Endothelial cell of umbilical vein (primary cell): ENCODE data around the gene RNF112. TPM values are rescaled to one million over a fixed set of nuclear protein-coding genes. Genes with fewer than 3 reads are reported as not detected.

Source experiments
- BruUV-seq: library from RNA; stranded (reverse); fragments of 400-500 nt; replicated peaks from 2 replicates; lab custom pipeline; 2021; lab: Mats Ljungman, UMichigan
- CTCF ChIA-PET: fragments of 300-600, 350-600 bp; sonication (Branson Sonifier 250); formaldehyde crosslinking; loops from one replicate; lab custom pipeline; 2021; ENCODE audit warnings: antibody characterized with exemption, inconsistent platforms; lab: Charles Lee
- POLR2A ChIA-PET: fragments of 300-600, 350-600 bp; sonication (Branson Sonifier 250); formaldehyde crosslinking; loops from one replicate; lab custom pipeline; 2021; ENCODE audit warnings: antibody characterized with exemption, inconsistent platforms; lab: Charles Lee
- DNase-seq: peaks from one replicate; pipeline ENCODE4 v3.0.0-alpha.2; 2011; ENCODE audit warnings: low read depth, low spot score
- FAIRE-seq: peaks from 2 replicates; lab custom pipeline; 2011; peaks lifted over from hg19 to GRCh38; lab: Jason Lieb, UNC
- H2AFZ ChIP-seq: 2 replicates; pipeline ENCODE4 v1.6.0; 2012; ENCODE audit warnings: low read depth, low read length, control low read depth, inconsistent platforms
- H3K27ac ChIP-seq: 2 replicates; pipeline ENCODE4 v1.5.1; 2011; ENCODE audit warnings: low read depth, mild to moderate bottlenecking, control low read depth, low read length, moderate library complexity; ENCODE audit not compliant: insufficient read depth
- H3K27me3 ChIP-seq, 2 experiments: 2 replicates each; pipeline versions ENCODE4 v1.6.0 to v1.6.1; 2011; ENCODE audit warnings: low read length in 2 of 2, mixed read lengths in 1 of 2; ENCODE audit not compliant: control insufficient read depth in 2 of 2, insufficient read depth in 2 of 2
- H3K36me3 ChIP-seq, 2 experiments: 2 replicates in 1 of 2; 3 replicates in 1 of 2; pipeline ENCODE4 v1.5.1; 2011; ENCODE audit warnings: low read length in 2 of 2, mild to moderate bottlenecking in 1 of 2, moderate library complexity in 1 of 2; ENCODE audit not compliant: control insufficient read depth in 2 of 2, insufficient read depth in 2 of 2; ENCODE audit errors: extremely low read depth in 1 of 2
- H3K4me1 ChIP-seq: 3 replicates; pipeline ENCODE4 v1.5.1; 2011; ENCODE audit warnings: mild to moderate bottlenecking, low read length; ENCODE audit not compliant: control insufficient read depth, insufficient read depth; ENCODE audit errors: extremely low read depth
- H3K4me2 ChIP-seq: 2 replicates; pipeline ENCODE4 v1.6.1; 2011; ENCODE audit warnings: low read length, control low read depth, mixed read lengths; ENCODE audit not compliant: insufficient read depth
- H3K4me3 ChIP-seq, 3 experiments: fragments of 200-600 bp in 1 of 3; sonication (generic), shearing (Covaris generic) in 1 of 3; replicated peaks in 1 of 3; 2 replicates each; pipeline ENCODE4 v1.5.1; 2011 to 2016; ENCODE audit warnings: control low read depth in 3 of 3, low read length in 3 of 3, mild to moderate bottlenecking in 2 of 3, inconsistent platforms in 1 of 3, low read depth in 1 of 3, moderate library complexity in 1 of 3; ENCODE audit not compliant: insufficient read depth in 1 of 3
- H3K79me2 ChIP-seq: 2 replicates; pipeline ENCODE4 v1.6.0; 2012; ENCODE audit warnings: low read length, inconsistent platforms; ENCODE audit not compliant: control insufficient read depth, insufficient read depth
- H3K9ac ChIP-seq: replicated peaks from 2 replicates; pipeline ENCODE3; 2011; ENCODE audit warnings: low read length, control low read depth; ENCODE audit not compliant: insufficient read depth; ENCODE audit errors: extremely low read depth
- H3K9me1 ChIP-seq: replicated peaks from 3 replicates; pipeline ENCODE4 v1.6.0; 2011; ENCODE audit warnings: mild to moderate bottlenecking, low read length; ENCODE audit not compliant: control insufficient read depth, insufficient read depth; ENCODE audit errors: extremely low read depth
- H3K9me3 ChIP-seq: replicated peaks from 2 replicates; pipeline ENCODE4 v1.5.1; 2012; ENCODE audit warnings: low read length, inconsistent platforms; ENCODE audit not compliant: control insufficient read depth, insufficient read depth
- H4K20me1 ChIP-seq: replicated peaks from 2 replicates; pipeline ENCODE3; 2011; ENCODE audit warnings: mild to moderate bottlenecking, low read length; ENCODE audit not compliant: control insufficient read depth, insufficient read depth; ENCODE audit errors: extremely low read depth
- CTCF ChIP-seq, 2 donors: IDR thresholded peaks; 1 replicate in 1 of 2; 2 replicates in 1 of 2; pipeline ENCODE4 v1.5.1; 2011; ENCODE audit warnings: low read length in 2 of 2, mild to moderate bottlenecking in 2 of 2, moderate library complexity in 2 of 2, control low read depth in 1 of 2, inconsistent platforms in 1 of 2, low read depth in 1 of 2; ENCODE audit not compliant: insufficient read depth in 1 of 2; ENCODE audit errors: extremely low read depth in 1 of 2
- EZH2 ChIP-seq: IDR thresholded peaks from 2 replicates; pipeline ENCODE4 v1.6.1; 2012; ENCODE audit warnings: borderline replicate concordance, low read depth, mild to moderate bottlenecking, moderate library complexity, low read length, inconsistent platforms; ENCODE audit not compliant: severe bottlenecking
- FOS ChIP-seq: IDR thresholded peaks from 2 replicates; pipeline ENCODE4 v1.6.1; 2011; ENCODE audit warnings: mild to moderate bottlenecking, low read length, moderate library complexity, borderline replicate concordance; ENCODE audit not compliant: insufficient read depth
- GATA2 ChIP-seq: IDR thresholded peaks from 2 replicates; pipeline ENCODE4 v1.7.0; 2011; ENCODE audit warnings: low read depth, mild to moderate bottlenecking, moderate library complexity, mixed read lengths, low read length; ENCODE audit not compliant: insufficient read length, insufficient read depth
- JUN ChIP-seq: IDR thresholded peaks from 2 replicates; pipeline ENCODE4 v1.6.1; 2011; ENCODE audit warnings: borderline replicate concordance, low read depth; ENCODE audit not compliant: insufficient read length, insufficient read depth
- MAX ChIP-seq: IDR thresholded peaks from 2 replicates; pipeline ENCODE4 v1.6.1; 2011; ENCODE audit not compliant: insufficient read depth, insufficient read length
- MYC ChIP-seq: IDR thresholded peaks from one replicate; pipeline ENCODE4 v1.6.1; 2011; ENCODE audit warnings: mild to moderate bottlenecking, low read depth, low read length
- POLR2A ChIP-seq: IDR thresholded peaks from 2 replicates; pipeline ENCODE4 v1.6.1; 2012; ENCODE audit warnings: low read depth, mild to moderate bottlenecking, control low read depth, low read length
- POLR2AphosphoS5 ChIP-seq: IDR thresholded peaks from 2 replicates; pipeline ENCODE4 v1.6.1; 2012; ENCODE audit warnings: low read depth, mild to moderate bottlenecking, control low read depth, low read length, moderate library complexity; ENCODE audit not compliant: insufficient read depth
- dilution Hi-C: fragments of 300-500 bp; cut with MboI; formaldehyde crosslinking; loops from one replicate; pipeline ENCODE4 v1.15.0; 2019; ENCODE audit warnings: low sequenced_read_pairs; ENCODE audit not compliant: extremely low pct_ligation_motif_present
- intact Hi-C: fragments of 100-400 bp; cut with micrococcal nuclease; formaldehyde crosslinking; loops from one replicate; pipeline ENCODE4 v1.10.0; 2022
- polyA plus RNA-seq, 4 experiments: library from polyadenylated mRNA; depleted of rRNA in 3 of 4; stranded (reverse) in 3 of 4; unstranded in 1 of 4; fragments of >200 nt; gene quantifications; 2 replicates each; pipeline versions ENCODE4 v1.2.1 to v1.2.3, GENCODE V29; 2011 to 2012; ENCODE audit warnings: missing spikeins in 1 of 4
- total RNA-seq: library from RNA; stranded (reverse); gene quantifications from 2 replicates; pipeline ENCODE4 v1.2.3, GENCODE V29; 2021

The RNF112 gene
- total and polyA plus RNA-seq, 2 donors (not counting 3 experiments of a cell fraction or from before 2014, with no cell fraction given), result 0.06 to 0.11 TPM

GRCh38 chr17:19421926-19422325 is 10.9 kb downstream of the RNF112 start:
- H4K20me1 ChIP-seq, result no peaks in the 10 kb centered on the region
- H3K36me3 ChIP-seq, result no peaks in the 10 kb centered on the region
- BruUV-seq, result no TSS peak
- H3K27me3 ChIP-seq, result no peaks in the 10 kb centered on the region
- FAIRE-seq, result no peak
- H3K9me1 ChIP-seq, result no peaks in the 10 kb centered on the region
- no peak overlapping the region for H3K4me3 ChIP-seq
- H3K9ac ChIP-seq, result no peak overlapping the region
- H3K4me2 ChIP-seq, result no peak overlapping the region
- H3K9me3 ChIP-seq, result no peaks in the 10 kb centered on the region
- dilution Hi-C loops (no loop called here), intact Hi-C loops (no loop called here)
- H3K79me2 ChIP-seq, result no peaks in the 10 kb centered on the region
- TF ChIP-seq POLR2AphosphoS5 (no peak), POLR2A (no peak), JUN (no peak), EZH2 (no peak), FOS (no peak)
- DNase-seq, result no peak
- no peaks in the 10 kb centered on the region for H3K4me1 ChIP-seq
- CTCF ChIA-PET, result no interaction called here
- H3K27ac ChIP-seq, result no peak overlapping the region
- H2AFZ ChIP-seq, result no peak overlapping the region
- POLR2A ChIA-PET, result no interaction called here

GRCh38 chr17:19424934-19425868 is 14.2 kb downstream of the RNF112 start:
- H3K9me3 ChIP-seq, result no peaks in the 10 kb centered on the region
- no peak for FAIRE-seq
- POLR2A ChIA-PET, result no interaction called here
- no peak overlapping the region for H3K27ac ChIP-seq
- no peak overlapping the region for H3K4me3 ChIP-seq
- H3K9me1 ChIP-seq, result no peaks in the 10 kb centered on the region
- no TSS peak for BruUV-seq
- TF ChIP-seq GATA2, result no peak
- TF ChIP-seq MAX, result no peak
- no peak for TF ChIP-seq FOS
- TF ChIP-seq MYC, result no peak
- no peak for TF ChIP-seq EZH2
- no peak for TF ChIP-seq POLR2A
- no peak for TF ChIP-seq POLR2AphosphoS5
- no peak for TF ChIP-seq CTCF (IDR thresholded peaks at IDR 0.05; ENCODE audit: extremely low read depth in 1 of 2, insufficient read depth in 1 of 2, low read depth in 1 of 2, low read length in 2 of 2)
- no peak for TF ChIP-seq JUN
- no peak overlapping the region for H3K9ac ChIP-seq
- CTCF ChIA-PET, result interaction anchor here (0.6 to 1.7 kb wide), 3 partner anchors 9 to 49 kb away, joined by 3 to 4 read pairs (median 4); no protein-coding TSS in a partner anchor
- DNase-seq, result no peak
- no peaks in the 10 kb centered on the region for H3K36me3 ChIP-seq
- H4K20me1 ChIP-seq, result no peaks in the 10 kb centered on the region
- H3K27me3 ChIP-seq, result peaks cover 0 to 3% of the 10 kb centered on the region in 2 experiments
- dilution Hi-C loops, result no loop called here
- H2AFZ ChIP-seq, result no peak overlapping the region
- intact Hi-C loops, result no loop called here
- no peaks in the 10 kb centered on the region for H3K4me1 ChIP-seq
- H3K4me2 ChIP-seq, result no peak overlapping the region
- no peaks in the 10 kb centered on the region for H3K79me2 ChIP-seq
